ENCODE data around the gene RS1. TPM values are rescaled to one million over a fixed set of nuclear protein-coding genes. Genes with fewer than 3 reads are reported as not detected.

RS1 gene
- total RNA-seq, 4 donors from 2014 or later, result not detected

GRCh38 chrX:18650662-18651061, 21.2 kb downstream of the RS1 start:
- H3K4me3 ChIP-seq (ENCODE audit: low read depth, poor library complexity, severe bottlenecking), result no peak overlapping the region
- 90 to 98% methylated on average over 6 of the region's 6 CpGs for WGBS, 2 donors
- DNase-seq (ENCODE audit: low spot score in 2 of 2), result no peak
- TF ChIP-seq POLR2A (IDR thresholded peaks at IDR 0.05) (no peak), CTCF (IDR thresholded peaks at IDR 0.05) (no peak)
- intact Hi-C loops (cut with DNase I; ENCODE audit: low total_unique reads), result no loop called here

- no peak for DNase-seq (ENCODE audit: low spot score in 2 of 2)
- H3K4me3 ChIP-seq (ENCODE audit: low read depth, poor library complexity, severe bottlenecking), result no peak overlapping the region
- intact Hi-C loops (cut with DNase I; ENCODE audit: low total_unique reads), result no loop called here
- no peak for TF ChIP-seq POLR2A (IDR thresholded peaks at IDR 0.05)
- no peak for TF ChIP-seq CTCF (IDR thresholded peaks at IDR 0.05)
- 25 to 48% methylated on average over 8 to 9 of the region's 9 CpGs for WGBS, 2 donors
These were observed 22.4 kb downstream of the RS1 start for GRCh38 chrX:18649498-18649951.

GRCh38 chrX:18647621-18648020, 24.3 kb downstream of the RS1 start:
- WGBS, 2 donors, result 69 to 81% methylated on average over 4 of the region's 4 CpGs
- TF ChIP-seq POLR2A (IDR thresholded peaks at IDR 0.05) (no peak), CTCF (IDR thresholded peaks at IDR 0.05) (no peak)
- DNase-seq (ENCODE audit: low spot score in 2 of 2), result no peak
- no peak overlapping the region for H3K4me3 ChIP-seq (ENCODE audit: low read depth, poor library complexity, severe bottlenecking)
- intact Hi-C loops (cut with DNase I; ENCODE audit: low total_unique reads), result no loop called here

- TF ChIP-seq POLR2A (IDR thresholded peaks at IDR 0.05) (no peak), CTCF (IDR thresholded peaks at IDR 0.05) (no peak)
- no peak for DNase-seq (ENCODE audit: low spot score in 2 of 2)
- intact Hi-C loops (cut with DNase I; ENCODE audit: low total_unique reads), result no loop called here
- 67 to 82% methylated on average over 3 of the region's 3 CpGs for WGBS, 2 donors
- H3K4me3 ChIP-seq (ENCODE audit: low read depth, poor library complexity, severe bottlenecking), result no peak overlapping the region
These were observed 28.1 kb downstream of the RS1 start for GRCh38 chrX:18643853-18644252.

GRCh38 chrX:18643243-18643642, 28.7 kb downstream of the RS1 start:
- 82 to 84% methylated on average over 3 of the region's 3 CpGs for WGBS, 2 donors
- H3K4me3 ChIP-seq (ENCODE audit: low read depth, poor library complexity, severe bottlenecking), result no peak overlapping the region
- TF ChIP-seq CTCF (IDR thresholded peaks at IDR 0.05) (no peak), POLR2A (IDR thresholded peaks at IDR 0.05) (no peak)
- no peak for DNase-seq (ENCODE audit: low spot score in 2 of 2)
- intact Hi-C loops (cut with DNase I; ENCODE audit: low total_unique reads), result no loop called here

GRCh38 chrX:18640686-18641085, 31.2 kb downstream of the RS1 start:
- DNase-seq (ENCODE audit: low spot score in 2 of 2), result no peak
- intact Hi-C loops (cut with DNase I; ENCODE audit: low total_unique reads), result no loop called here
- TF ChIP-seq POLR2A (IDR thresholded peaks at IDR 0.05) (no peak), CTCF (IDR thresholded peaks at IDR 0.05) (no peak)
- H3K4me3 ChIP-seq (ENCODE audit: low read depth, poor library complexity, severe bottlenecking), result no peak overlapping the region
- 57 to 72% methylated on average over 6 to 10 of the region's 10 CpGs for WGBS, 2 donors
